Right lobe of liver (tissue), 4 donors: ENCODE results near the gene ZBTB43.

ENCODE experiments used
- CTCF ChIP-seq, 4 donors: fragments of 200-600 bp in 3 of 4; fragments of 450-650 bp in 1 of 4; IDR thresholded peaks; one replicate each; pipeline versions ENCODE4 v1.5.1 to v1.8.0; 2016 to 2022; ENCODE audit warnings: antibody characterized with exemption in 4 of 4, mild to moderate bottlenecking in 2 of 4
- POLR2A ChIP-seq: fragments of 450-650 bp; IDR thresholded peaks from one replicate; pipeline ENCODE4 v1.6.1; 2017; ENCODE audit warnings: antibody characterized with exemption, mild to moderate bottlenecking
- donor health status: DM: no; HTN: no; CAD: no.
- donor health status: DM: no; HTN: no; CAD: no.
- donor health status: DM: no; HTN: yes; CAD: no.

- no peak for TF ChIP-seq CTCF (IDR thresholded peaks at IDR 0.05)
- no peak for TF ChIP-seq POLR2A
Observed at GRCh38 chr9:126849591-126850225, 44.9 kb downstream of the ZBTB43 start.
